ENCODE measurements around the gene SLC16A3. TPM values are rescaled to one million over a fixed set of nuclear protein-coding genes. Genes with fewer than 3 reads are reported as not detected.

SLC16A3 gene
- total and polyA plus RNA-seq, 9 of the 15 experiments (the other 6 are each of a cell fraction or from before 2014, with no cell fraction given) = 0.11 to 5.4 (median 1.2) TPM; not detected in 2

- CTCF ChIA-PET (ENCODE audit: low intra/inter-chr PET ratio) = no interaction called here
- no TSS peak for BruUV-seq (replicated peaks)
- H4K20me1 ChIP-seq (replicated peaks; ENCODE audit: control insufficient read depth, insufficient read depth, low read length) = no peaks in the 10 kb centered on the region
- peak; percentile 92 for TF ChIP-seq ZNF175 (CRISPR knock-in tag; IDR thresholded peaks at IDR 0.05; ENCODE audit: low read depth)
- TF ChIP-seq GTF2A2 (tag; IDR thresholded peaks at IDR 0.05) = no peak
- peak; percentile 14; the same call in 1 of the 2 replicates for TF ChIP-seq BRD4 (IDR thresholded peaks at IDR 0.05)
- TF ChIP-seq, protein P1, sequence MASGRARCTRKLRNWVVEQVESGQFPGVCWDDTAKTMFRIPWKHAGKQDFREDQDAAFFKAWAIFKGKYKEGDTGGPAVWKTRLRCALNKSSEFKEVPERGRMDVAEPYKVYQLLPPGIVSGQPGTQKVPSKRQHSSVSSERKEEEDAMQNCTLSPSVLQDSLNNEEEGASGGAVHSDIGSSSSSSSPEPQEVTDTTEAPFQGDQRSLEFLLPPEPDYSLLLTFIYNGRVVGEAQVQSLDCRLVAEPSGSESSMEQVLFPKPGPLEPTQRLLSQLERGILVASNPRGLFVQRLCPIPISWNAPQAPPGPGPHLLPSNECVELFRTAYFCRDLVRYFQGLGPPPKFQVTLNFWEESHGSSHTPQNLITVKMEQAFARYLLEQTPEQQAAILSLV (tag; IDR thresholded peaks at IDR 0.05) = no peak; the same call in 1 of the 2 replicates
- peak; percentile 73; the same call in 1 of the 2 replicates for TF ChIP-seq ZNF584 (CRISPR knock-in tag; IDR thresholded peaks at IDR 0.05; ENCODE audit: low read depth)
- peak; percentile 65; the same call in 1 of the 2 replicates for TF ChIP-seq ZNF311 (CRISPR knock-in tag; IDR thresholded peaks at IDR 0.05)
- TF ChIP-seq NR2C1 (IDR thresholded peaks at IDR 0.05) = no peak
- peak; percentile 54; the same call in 1 of the 2 replicates for TF ChIP-seq NR2C1 (tag; IDR thresholded peaks at IDR 0.05)
- TF ChIP-seq ARID1B (IDR thresholded peaks at IDR 0.05) = peak; percentile 52
- TF ChIP-seq, protein P2, sequence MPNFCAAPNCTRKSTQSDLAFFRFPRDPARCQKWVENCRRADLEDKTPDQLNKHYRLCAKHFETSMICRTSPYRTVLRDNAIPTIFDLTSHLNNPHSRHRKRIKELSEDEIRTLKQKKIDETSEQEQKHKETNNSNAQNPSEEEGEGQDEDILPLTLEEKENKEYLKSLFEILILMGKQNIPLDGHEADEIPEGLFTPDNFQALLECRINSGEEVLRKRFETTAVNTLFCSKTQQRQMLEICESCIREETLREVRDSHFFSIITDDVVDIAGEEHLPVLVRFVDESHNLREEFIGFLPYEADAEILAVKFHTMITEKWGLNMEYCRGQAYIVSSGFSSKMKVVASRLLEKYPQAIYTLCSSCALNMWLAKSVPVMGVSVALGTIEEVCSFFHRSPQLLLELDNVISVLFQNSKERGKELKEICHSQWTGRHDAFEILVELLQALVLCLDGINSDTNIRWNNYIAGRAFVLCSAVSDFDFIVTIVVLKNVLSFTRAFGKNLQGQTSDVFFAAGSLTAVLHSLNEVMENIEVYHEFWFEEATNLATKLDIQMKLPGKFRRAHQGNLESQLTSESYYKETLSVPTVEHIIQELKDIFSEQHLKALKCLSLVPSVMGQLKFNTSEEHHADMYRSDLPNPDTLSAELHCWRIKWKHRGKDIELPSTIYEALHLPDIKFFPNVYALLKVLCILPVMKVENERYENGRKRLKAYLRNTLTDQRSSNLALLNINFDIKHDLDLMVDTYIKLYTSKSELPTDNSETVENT (CRISPR knock-in tag; IDR thresholded peaks at IDR 0.05) = no peak
- TF ChIP-seq, protein P3, sequence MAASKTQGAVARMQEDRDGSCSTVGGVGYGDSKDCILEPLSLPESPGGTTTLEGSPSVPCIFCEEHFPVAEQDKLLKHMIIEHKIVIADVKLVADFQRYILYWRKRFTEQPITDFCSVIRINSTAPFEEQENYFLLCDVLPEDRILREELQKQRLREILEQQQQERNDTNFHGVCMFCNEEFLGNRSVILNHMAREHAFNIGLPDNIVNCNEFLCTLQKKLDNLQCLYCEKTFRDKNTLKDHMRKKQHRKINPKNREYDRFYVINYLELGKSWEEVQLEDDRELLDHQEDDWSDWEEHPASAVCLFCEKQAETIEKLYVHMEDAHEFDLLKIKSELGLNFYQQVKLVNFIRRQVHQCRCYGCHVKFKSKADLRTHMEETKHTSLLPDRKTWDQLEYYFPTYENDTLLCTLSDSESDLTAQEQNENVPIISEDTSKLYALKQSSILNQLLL (CRISPR knock-in tag; IDR thresholded peaks at IDR 0.05; ENCODE audit: borderline replicate concordance) = no peak
- peak; percentile 51; the same call in 1 of the 2 replicates for TF ChIP-seq EP300 (IDR thresholded peaks at IDR 0.05; ENCODE audit: low read length)
- TF ChIP-seq ZKSCAN8 (CRISPR knock-in tag; IDR thresholded peaks at IDR 0.05) = peak; percentile 36; the same call in 1 of the 2 replicates
- peak; percentile 34 for TF ChIP-seq NEUROD1 (IDR thresholded peaks at IDR 0.05; ENCODE audit: borderline replicate concordance, low read depth, low read length, partially characterized antibody)
- no peak for TF ChIP-seq ARNT (IDR thresholded peaks at IDR 0.05)
- TF ChIP-seq ZNF316 (IDR thresholded peaks at IDR 0.05) = peak; percentile 69
- TF ChIP-seq SAFB2 (IDR thresholded peaks at IDR 0.05; ENCODE audit: borderline replicate concordance, low read depth, low read length, severe bottlenecking) = no peak
- TF ChIP-seq FOSL1 (tag; conservative IDR thresholded peaks at IDR 0.05) = peak; percentile 74
- no peak for TF ChIP-seq HMG20A (CRISPR knock-in tag; conservative IDR thresholded peaks at IDR 0.05)
- TF ChIP-seq SMARCA4 (IDR thresholded peaks at IDR 0.05) = peak; percentile 27; the same call in 1 of the 2 replicates
Measured at GRCh38 chr17:82217530-82218204, 11.2 kb upstream of the SLC16A3 start.

More at GRCh38 chr17:82217530-82218204, 11.2 kb upstream of the SLC16A3 start:
- peaks cover 9% of the 10 kb centered on the region; the same call in 2 of the 3 replicates for H3K79me2 ChIP-seq (ENCODE audit: control insufficient read depth, insufficient read depth, low read length)
- peaks cover 43 to 78% of the 10 kb centered on the region in 2 experiments for H3K4me1 ChIP-seq (replicated peaks in 1 of 2; ENCODE audit: control insufficient read depth in 2 of 2, insufficient read depth in 2 of 2, low read length in 2 of 2)
- H3K4me2 ChIP-seq (ENCODE audit: insufficient read depth, low read length) = peak overlapping the region; percentile 52
- intact Hi-C loops (cut with micrococcal nuclease) (no loop called here), in situ Hi-C loops (cut with MboI) (no loop called here)
- H3K4me3 ChIP-seq = no peak overlapping the region
- peak overlapping the region; percentile 78 to 92 for H3K9ac ChIP-seq (ENCODE audit: insufficient read depth in 1 of 2, low read depth in 2 of 2, low read length in 2 of 2)
- ATAC-seq = peak; percentile 54
- H3K36me3 ChIP-seq (ENCODE audit: control insufficient read depth, insufficient read depth, low read length) = no peaks in the 10 kb centered on the region
- no peaks in the 10 kb centered on the region for H3K9me3 ChIP-seq (replicated peaks; ENCODE audit: control insufficient read depth, insufficient read depth, low read depth, low read length)
- WGBS (ENCODE audit: insufficient coverage, low coverage, missing lambda C conversion rate) = 31% methylated on average over 16 of the region's 21 CpGs
- H3K27me3 ChIP-seq (ENCODE audit: control insufficient read depth in 2 of 2, insufficient read depth in 2 of 2, low read length in 2 of 2) = no peaks in the 10 kb centered on the region
- POLR2A ChIA-PET = no interaction called here
- H3K27ac ChIP-seq (ENCODE audit: extremely low read depth, low read depth, low read length) = peak overlapping the region; percentile 98
- no peaks in the 10 kb centered on the region for H3K9me1 ChIP-seq (ENCODE audit: control insufficient read depth, insufficient read depth, low read length)
- peak; percentile 71 to 81 (median 78) for DNase-seq (ENCODE audit: extremely low read depth in 1 of 4, low spot score in 3 of 4)
- H2AFZ ChIP-seq (ENCODE audit: low read depth, low read length) = peak overlapping the region; percentile 90
- peak; percentile 42 for FAIRE-seq
